Endothelial cell of umbilical vein (primary cell): ENCODE results near the gene XIST. TPM values are rescaled to one million over a fixed set of nuclear protein-coding genes. Genes with fewer than 3 reads are reported as not detected.

Experiments used
- BruUV-seq: library from RNA; stranded (reverse); fragments of 400-500 nt; replicated peaks from 2 replicates; lab custom pipeline; 2021; lab: Mats Ljungman, UMichigan
- CTCF ChIA-PET: fragments of 300-600, 350-600 bp; sonication (Branson Sonifier 250); formaldehyde crosslinking; loops from one replicate; lab custom pipeline; 2021; ENCODE audit warnings: antibody characterized with exemption, inconsistent platforms; lab: Charles Lee
- POLR2A ChIA-PET: fragments of 300-600, 350-600 bp; sonication (Branson Sonifier 250); formaldehyde crosslinking; loops from one replicate; lab custom pipeline; 2021; ENCODE audit warnings: antibody characterized with exemption, inconsistent platforms; lab: Charles Lee
- DNase-seq: peaks from one replicate; pipeline ENCODE4 v3.0.0-alpha.2; 2011; ENCODE audit warnings: low read depth, low spot score
- FAIRE-seq: peaks from 2 replicates; lab custom pipeline; 2011; peaks lifted over from hg19 to GRCh38; lab: Jason Lieb, UNC
- H2AFZ ChIP-seq: 2 replicates; pipeline ENCODE4 v1.6.0; 2012; ENCODE audit warnings: low read depth, low read length, control low read depth, inconsistent platforms
- H3K27ac ChIP-seq: 2 replicates; pipeline ENCODE4 v1.5.1; 2011; ENCODE audit warnings: low read depth, mild to moderate bottlenecking, control low read depth, low read length, moderate library complexity; ENCODE audit not compliant: insufficient read depth
- H3K27me3 ChIP-seq, 2 experiments: 2 replicates each; pipeline versions ENCODE4 v1.6.0 to v1.6.1; 2011; ENCODE audit warnings: low read length in 2 of 2, mixed read lengths in 1 of 2; ENCODE audit not compliant: control insufficient read depth in 2 of 2, insufficient read depth in 2 of 2
- H3K36me3 ChIP-seq, 2 experiments: 2 replicates in 1 of 2; 3 replicates in 1 of 2; pipeline ENCODE4 v1.5.1; 2011; ENCODE audit warnings: low read length in 2 of 2, mild to moderate bottlenecking in 1 of 2, moderate library complexity in 1 of 2; ENCODE audit not compliant: control insufficient read depth in 2 of 2, insufficient read depth in 2 of 2; ENCODE audit errors: extremely low read depth in 1 of 2
- H3K4me1 ChIP-seq: 3 replicates; pipeline ENCODE4 v1.5.1; 2011; ENCODE audit warnings: mild to moderate bottlenecking, low read length; ENCODE audit not compliant: control insufficient read depth, insufficient read depth; ENCODE audit errors: extremely low read depth
- H3K4me2 ChIP-seq: 2 replicates; pipeline ENCODE4 v1.6.1; 2011; ENCODE audit warnings: low read length, control low read depth, mixed read lengths; ENCODE audit not compliant: insufficient read depth
- H3K4me3 ChIP-seq, 3 experiments: fragments of 200-600 bp in 1 of 3; sonication (generic), shearing (Covaris generic) in 1 of 3; replicated peaks in 1 of 3; 2 replicates each; pipeline ENCODE4 v1.5.1; 2011 to 2016; ENCODE audit warnings: control low read depth in 3 of 3, low read length in 3 of 3, mild to moderate bottlenecking in 2 of 3, inconsistent platforms in 1 of 3, low read depth in 1 of 3, moderate library complexity in 1 of 3; ENCODE audit not compliant: insufficient read depth in 1 of 3
- H3K79me2 ChIP-seq: 2 replicates; pipeline ENCODE4 v1.6.0; 2012; ENCODE audit warnings: low read length, inconsistent platforms; ENCODE audit not compliant: control insufficient read depth, insufficient read depth
- H3K9ac ChIP-seq: replicated peaks from 2 replicates; pipeline ENCODE3; 2011; ENCODE audit warnings: low read length, control low read depth; ENCODE audit not compliant: insufficient read depth; ENCODE audit errors: extremely low read depth
- H3K9me1 ChIP-seq: replicated peaks from 3 replicates; pipeline ENCODE4 v1.6.0; 2011; ENCODE audit warnings: mild to moderate bottlenecking, low read length; ENCODE audit not compliant: control insufficient read depth, insufficient read depth; ENCODE audit errors: extremely low read depth
- H3K9me3 ChIP-seq: replicated peaks from 2 replicates; pipeline ENCODE4 v1.5.1; 2012; ENCODE audit warnings: low read length, inconsistent platforms; ENCODE audit not compliant: control insufficient read depth, insufficient read depth
- H4K20me1 ChIP-seq: replicated peaks from 2 replicates; pipeline ENCODE3; 2011; ENCODE audit warnings: mild to moderate bottlenecking, low read length; ENCODE audit not compliant: control insufficient read depth, insufficient read depth; ENCODE audit errors: extremely low read depth
- EZH2 ChIP-seq: IDR thresholded peaks from 2 replicates; pipeline ENCODE4 v1.6.1; 2012; ENCODE audit warnings: borderline replicate concordance, low read depth, mild to moderate bottlenecking, moderate library complexity, low read length, inconsistent platforms; ENCODE audit not compliant: severe bottlenecking
- FOS ChIP-seq: IDR thresholded peaks from 2 replicates; pipeline ENCODE4 v1.6.1; 2011; ENCODE audit warnings: mild to moderate bottlenecking, low read length, moderate library complexity, borderline replicate concordance; ENCODE audit not compliant: insufficient read depth
- GATA2 ChIP-seq: IDR thresholded peaks from 2 replicates; pipeline ENCODE4 v1.7.0; 2011; ENCODE audit warnings: low read depth, mild to moderate bottlenecking, moderate library complexity, mixed read lengths, low read length; ENCODE audit not compliant: insufficient read length, insufficient read depth
- JUN ChIP-seq: IDR thresholded peaks from 2 replicates; pipeline ENCODE4 v1.6.1; 2011; ENCODE audit warnings: borderline replicate concordance, low read depth; ENCODE audit not compliant: insufficient read length, insufficient read depth
- MYC ChIP-seq: IDR thresholded peaks from one replicate; pipeline ENCODE4 v1.6.1; 2011; ENCODE audit warnings: mild to moderate bottlenecking, low read depth, low read length
- POLR2A ChIP-seq: IDR thresholded peaks from 2 replicates; pipeline ENCODE4 v1.6.1; 2012; ENCODE audit warnings: low read depth, mild to moderate bottlenecking, control low read depth, low read length
- POLR2AphosphoS5 ChIP-seq: IDR thresholded peaks from 2 replicates; pipeline ENCODE4 v1.6.1; 2012; ENCODE audit warnings: low read depth, mild to moderate bottlenecking, control low read depth, low read length, moderate library complexity; ENCODE audit not compliant: insufficient read depth
- dilution Hi-C: fragments of 300-500 bp; cut with MboI; formaldehyde crosslinking; loops from one replicate; pipeline ENCODE4 v1.15.0; 2019; ENCODE audit warnings: low sequenced_read_pairs; ENCODE audit not compliant: extremely low pct_ligation_motif_present
- intact Hi-C: fragments of 100-400 bp; cut with micrococcal nuclease; formaldehyde crosslinking; loops from one replicate; pipeline ENCODE4 v1.10.0; 2022
- polyA plus RNA-seq, 4 experiments: library from polyadenylated mRNA; depleted of rRNA in 3 of 4; stranded (reverse) in 3 of 4; unstranded in 1 of 4; fragments of >200 nt; gene quantifications; 2 replicates each; pipeline versions ENCODE4 v1.2.1 to v1.2.3, GENCODE V29; 2011 to 2012; ENCODE audit warnings: missing spikeins in 1 of 4
- total RNA-seq: library from RNA; stranded (reverse); gene quantifications from 2 replicates; pipeline ENCODE4 v1.2.3, GENCODE V29; 2021
- TF ChIP-seq, protein P1 (sequence below): IDR thresholded peaks from 2 replicates; pipeline ENCODE4 v1.6.1; 2011; ENCODE audit not compliant: insufficient read depth, insufficient read length
- TF ChIP-seq, protein P2 (sequence below), 2 donors: IDR thresholded peaks; 1 replicate in 1 of 2; 2 replicates in 1 of 2; pipeline ENCODE4 v1.5.1; 2011; ENCODE audit warnings: low read length in 2 of 2, mild to moderate bottlenecking in 2 of 2, moderate library complexity in 2 of 2, control low read depth in 1 of 2, inconsistent platforms in 1 of 2, low read depth in 1 of 2; ENCODE audit not compliant: insufficient read depth in 1 of 2; ENCODE audit errors: extremely low read depth in 1 of 2

XIST gene
- total and polyA plus RNA-seq, 2 donors (not counting 3 experiments of a cell fraction or from before 2014, with no cell fraction given), result 0.03 to 0.07 TPM

DNA sequence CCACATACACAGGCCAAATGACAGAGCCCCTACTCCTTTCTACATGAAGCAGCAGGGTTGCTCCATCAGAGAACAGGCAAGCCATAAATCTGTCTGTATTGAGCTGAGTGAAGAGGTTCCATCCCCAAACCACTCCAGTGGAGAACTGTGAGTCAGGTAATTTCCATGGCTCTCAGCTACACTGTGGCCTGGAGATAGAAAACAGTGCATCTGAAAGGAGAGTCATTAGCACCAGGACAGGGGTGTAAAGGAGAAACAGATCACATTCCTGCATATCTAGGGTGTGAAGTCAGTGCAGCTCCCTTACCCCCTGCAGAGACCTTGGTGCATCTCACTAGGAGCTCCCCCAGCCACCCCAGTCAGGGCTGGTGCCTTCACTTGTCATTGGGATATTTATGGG, 25.2 kb upstream of the XIST start:
- intact Hi-C loops, result no loop called here
- CTCF ChIA-PET, result no interaction called here
- Histone ChIP-seq H3K4me1 (no peaks in the 10 kb centered on the region), H3K9me3 (no peaks in the 10 kb centered on the region), H3K4me3 (no peak overlapping the region), H3K9me1 (no peaks in the 10 kb centered on the region), H3K27ac (no peak overlapping the region), H3K4me2 (no peak overlapping the region), H3K79me2 (no peaks in the 10 kb centered on the region), H4K20me1 (no peaks in the 10 kb centered on the region), H3K9ac (no peak overlapping the region), H2AFZ (no peak overlapping the region), H3K36me3 (no peaks in the 10 kb centered on the region), H3K27me3 (no peaks in the 10 kb centered on the region)
- no peak for DNase-seq
- FAIRE-seq, result no peak
- POLR2A ChIA-PET, result no interaction called here
- no peak for TF ChIP-seq FOS
- TF ChIP-seq EZH2, result no peak
- TF ChIP-seq POLR2A, result no peak
- no peak for TF ChIP-seq POLR2AphosphoS5
- TF ChIP-seq JUN, result no peak
- TF ChIP-seq, protein P1, sequence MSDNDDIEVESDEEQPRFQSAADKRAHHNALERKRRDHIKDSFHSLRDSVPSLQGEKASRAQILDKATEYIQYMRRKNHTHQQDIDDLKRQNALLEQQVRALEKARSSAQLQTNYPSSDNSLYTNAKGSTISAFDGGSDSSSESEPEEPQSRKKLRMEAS, result no peak
- TF ChIP-seq MYC, result no peak
- TF ChIP-seq, protein P2, sequence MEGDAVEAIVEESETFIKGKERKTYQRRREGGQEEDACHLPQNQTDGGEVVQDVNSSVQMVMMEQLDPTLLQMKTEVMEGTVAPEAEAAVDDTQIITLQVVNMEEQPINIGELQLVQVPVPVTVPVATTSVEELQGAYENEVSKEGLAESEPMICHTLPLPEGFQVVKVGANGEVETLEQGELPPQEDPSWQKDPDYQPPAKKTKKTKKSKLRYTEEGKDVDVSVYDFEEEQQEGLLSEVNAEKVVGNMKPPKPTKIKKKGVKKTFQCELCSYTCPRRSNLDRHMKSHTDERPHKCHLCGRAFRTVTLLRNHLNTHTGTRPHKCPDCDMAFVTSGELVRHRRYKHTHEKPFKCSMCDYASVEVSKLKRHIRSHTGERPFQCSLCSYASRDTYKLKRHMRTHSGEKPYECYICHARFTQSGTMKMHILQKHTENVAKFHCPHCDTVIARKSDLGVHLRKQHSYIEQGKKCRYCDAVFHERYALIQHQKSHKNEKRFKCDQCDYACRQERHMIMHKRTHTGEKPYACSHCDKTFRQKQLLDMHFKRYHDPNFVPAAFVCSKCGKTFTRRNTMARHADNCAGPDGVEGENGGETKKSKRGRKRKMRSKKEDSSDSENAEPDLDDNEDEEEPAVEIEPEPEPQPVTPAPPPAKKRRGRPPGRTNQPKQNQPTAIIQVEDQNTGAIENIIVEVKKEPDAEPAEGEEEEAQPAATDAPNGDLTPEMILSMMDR (IDR thresholded peaks at IDR 0.05; ENCODE audit: extremely low read depth in 1 of 2, insufficient read depth in 1 of 2, low read depth in 1 of 2, low read length in 2 of 2), result no peak
- no peak for TF ChIP-seq GATA2
- BruUV-seq, result no TSS peak
- dilution Hi-C loops, result no loop called here
